HG02970 (cell line): ENCODE results near the gene ETNK2.
"Not testable (repeated sequence)": the region's sequence is repeated elsewhere in the genome, so short reads cannot be mapped to it uniquely, and the experiment has no call there.

Experiments
- ATAC-seq: cut with Tn5 transposase; IDR thresholded peaks from one replicate; pipeline ENCODE4 v1.9.1; 2021; ENCODE audit warnings: mild to moderate bottlenecking, moderate library complexity, moderate number of reproducible peaks; ENCODE audit not compliant: unreplicated experiment, low FRiP score

The ETNK2 gene

DNA sequence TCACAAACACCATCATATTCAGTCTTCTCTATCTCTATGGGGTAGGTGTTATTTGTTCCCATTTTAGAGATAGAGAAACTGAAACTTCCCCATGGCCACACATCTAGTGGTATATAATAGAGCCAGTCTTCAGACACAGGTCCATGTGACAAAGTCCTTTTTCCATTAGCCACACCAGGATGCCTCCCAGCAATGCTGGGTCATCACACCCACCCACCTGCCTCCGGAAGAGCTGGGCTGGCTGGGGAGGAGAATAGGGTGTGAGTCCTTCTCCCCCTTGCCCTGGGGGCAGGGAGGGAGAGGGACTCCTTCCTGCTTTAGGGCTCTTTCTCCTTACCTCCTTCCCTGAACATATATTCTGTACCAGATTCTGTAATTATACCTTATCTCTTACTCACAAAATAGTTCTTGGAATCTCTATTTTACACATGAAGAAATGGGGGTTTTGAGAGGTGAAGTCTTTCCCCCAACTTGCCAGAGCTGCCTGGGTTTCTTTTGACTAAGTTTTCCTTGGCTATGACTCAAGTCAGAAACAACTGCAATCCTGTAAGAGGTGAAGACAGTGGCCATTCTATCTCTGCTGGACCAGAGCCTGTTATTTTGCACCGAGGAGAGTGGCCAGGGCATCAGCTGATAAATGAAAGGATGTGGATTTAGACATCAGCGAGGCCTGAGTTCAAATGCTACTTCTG is 49.0 kb downstream of the ETNK2 start:
- ATAC-seq: no peak

DNA sequence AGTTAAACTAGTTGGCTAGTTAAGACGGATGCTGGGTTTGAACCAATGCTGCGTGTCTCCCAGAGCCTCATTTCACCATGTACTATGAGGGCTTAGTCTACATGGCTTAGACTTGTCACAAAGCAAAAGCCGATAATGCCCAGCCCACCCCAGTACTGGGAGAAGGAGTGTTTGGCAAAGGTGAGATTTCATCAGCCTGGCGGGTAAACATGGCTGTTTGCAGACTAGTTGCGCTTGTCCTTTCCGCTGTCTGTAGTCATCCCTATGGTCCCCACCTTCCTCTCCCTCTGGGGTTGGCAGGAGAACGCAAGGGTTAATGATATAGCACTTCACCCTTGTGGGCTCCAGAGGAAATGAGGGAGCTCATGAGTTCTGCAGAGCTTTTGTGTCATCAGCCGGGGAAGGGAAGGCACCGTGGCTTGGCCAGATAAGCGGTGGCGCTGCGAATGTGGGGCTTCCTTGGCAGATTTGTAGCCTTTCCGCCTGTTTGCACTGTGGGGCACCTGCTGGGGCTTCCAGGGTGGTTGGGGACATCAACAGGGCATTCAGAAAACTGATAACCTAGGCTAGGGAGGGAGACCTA is 49.7 kb downstream of the ETNK2 start:
- ATAC-seq: no peak

DNA sequence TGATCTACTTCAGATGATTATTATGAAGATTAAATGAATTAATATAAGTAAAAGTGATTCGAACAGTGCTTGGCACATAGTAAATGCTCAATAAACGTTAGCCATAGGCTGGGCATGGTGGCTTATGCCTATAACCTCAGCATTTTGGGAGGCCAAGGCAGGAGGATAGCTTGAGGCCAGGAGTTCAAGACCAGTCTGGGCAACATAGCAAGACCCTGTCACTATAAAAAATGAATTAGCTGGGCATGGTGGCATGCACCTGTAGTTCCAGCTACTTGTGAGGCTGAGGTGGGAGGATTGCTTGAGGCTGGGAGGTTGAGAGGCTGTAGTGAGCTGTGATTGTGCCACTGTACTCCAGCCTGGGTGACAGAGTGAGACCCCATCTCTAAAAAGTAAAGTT is 52.1 kb downstream of the ETNK2 start:
- not testable (repeated sequence) for ATAC-seq

DNA sequence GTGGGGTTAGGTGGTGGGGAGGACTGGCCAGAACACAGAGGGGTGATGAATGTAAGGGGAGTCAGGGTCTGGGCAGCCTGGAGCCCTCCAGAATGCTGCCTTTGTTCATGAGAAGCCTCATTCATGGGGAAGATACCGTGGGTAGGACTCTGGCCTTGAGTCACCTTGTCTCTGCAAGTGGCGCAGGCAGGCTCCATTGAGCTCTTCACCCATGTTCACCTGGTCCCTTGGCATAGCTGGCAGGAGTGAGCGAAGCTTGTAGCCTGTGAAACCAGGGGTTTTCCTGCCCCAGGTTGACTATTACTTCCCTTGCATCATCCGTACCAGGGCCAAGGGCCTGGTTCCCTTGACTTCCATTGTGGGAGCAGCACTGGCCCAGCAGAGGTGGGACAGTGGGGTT is 53.2 kb downstream of the ETNK2 start:
- ATAC-seq: no peak

DNA sequence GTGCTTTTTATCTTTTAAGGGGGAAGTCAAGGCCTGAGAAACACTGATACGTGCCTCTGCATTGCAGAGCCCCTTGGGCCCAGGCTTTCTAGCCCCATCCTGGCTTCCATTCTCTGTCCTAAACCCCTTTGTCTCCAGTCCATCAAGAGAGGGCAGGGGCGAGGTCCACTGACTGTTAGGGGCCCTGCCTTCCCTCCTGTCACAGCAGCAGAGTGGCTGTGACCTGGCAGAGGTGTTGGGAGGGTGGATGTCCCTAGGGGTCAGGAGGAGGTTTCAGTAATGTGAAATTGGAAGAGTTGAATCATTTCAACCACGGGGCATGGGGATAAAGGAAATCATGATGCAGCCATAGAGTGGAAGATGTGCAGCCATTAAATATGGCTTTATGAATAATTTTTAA is 54.9 kb downstream of the ETNK2 start:
- no peak for ATAC-seq

DNA sequence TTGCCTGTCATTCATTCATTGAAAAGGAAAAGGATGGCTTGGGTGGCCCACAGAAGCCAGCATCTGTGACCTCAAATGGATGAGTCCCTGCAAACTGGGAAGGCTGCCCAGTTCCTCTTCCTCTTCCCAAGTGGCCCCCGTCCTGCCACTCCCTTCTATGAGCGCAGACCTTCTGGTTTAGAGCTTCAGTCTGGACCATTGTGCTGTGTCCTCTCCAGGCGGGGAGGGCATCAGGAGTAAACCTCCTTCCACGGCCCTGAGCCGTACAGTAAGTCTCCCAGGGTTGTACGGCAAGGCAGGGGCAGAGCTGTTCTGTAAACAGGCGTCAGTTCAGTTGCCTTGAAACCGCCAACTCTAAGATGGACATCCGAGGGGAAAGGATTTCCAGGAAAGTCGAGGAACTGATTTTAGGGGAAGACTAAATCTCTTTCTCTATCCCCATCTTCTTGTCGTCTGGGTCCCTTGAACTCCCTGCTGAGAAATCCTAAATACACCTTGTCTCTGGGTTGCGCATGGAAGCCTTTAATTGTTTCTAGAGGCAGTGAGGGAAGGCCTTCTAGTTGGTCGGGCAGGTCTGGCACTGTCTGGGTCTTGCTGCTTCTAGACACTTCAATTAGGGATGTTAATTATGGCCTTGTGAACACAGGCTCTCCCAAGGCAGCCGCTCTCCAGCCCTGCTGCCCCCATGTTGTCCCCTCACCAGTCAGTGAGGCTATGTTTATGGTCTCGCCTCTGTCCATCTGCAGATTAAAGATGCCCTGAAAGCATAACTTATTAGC is 56.8 kb downstream of the ETNK2 start:
- ATAC-seq: no peak

DNA sequence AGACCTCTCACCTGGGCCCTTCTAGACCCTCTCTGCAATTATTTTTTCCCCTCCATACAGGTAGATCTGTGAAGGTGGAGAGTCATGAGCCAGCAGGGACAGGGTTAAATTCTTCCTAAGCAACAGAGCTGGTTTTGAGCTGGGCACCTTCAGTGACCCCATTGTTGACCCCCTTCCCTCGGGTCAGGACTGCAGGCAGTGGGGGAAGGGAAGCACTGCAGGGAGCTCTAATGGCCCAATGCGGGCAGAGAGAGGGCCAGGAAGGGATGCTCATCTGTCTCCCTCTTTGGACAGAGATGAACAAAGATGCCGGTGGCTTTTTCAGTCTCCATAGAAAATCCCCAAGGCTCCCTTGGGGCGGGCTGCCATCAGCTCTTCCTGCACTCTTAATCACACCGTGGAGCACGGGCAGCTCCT is 57.5 kb downstream of the ETNK2 start:
- no peak for ATAC-seq

DNA sequence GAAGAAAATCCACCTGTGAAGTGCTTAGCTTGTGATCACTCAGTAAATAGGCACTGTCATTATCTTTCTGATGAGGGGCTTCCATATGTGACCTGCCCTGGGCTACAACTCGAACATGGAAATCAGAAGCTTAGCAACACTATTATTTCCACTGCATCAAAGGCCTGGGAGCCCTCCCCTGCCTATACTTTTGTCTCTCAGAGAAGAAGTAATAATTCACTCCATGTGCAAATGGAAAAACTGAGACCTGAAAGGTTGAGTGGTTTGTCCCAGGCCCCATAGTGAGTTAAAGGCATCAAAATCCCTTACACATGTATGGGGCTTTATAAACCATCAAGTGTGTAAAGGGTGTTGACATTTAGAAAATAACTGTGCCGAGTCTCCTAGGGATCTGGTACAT is 58.1 kb downstream of the ETNK2 start:
- no peak for ATAC-seq

DNA sequence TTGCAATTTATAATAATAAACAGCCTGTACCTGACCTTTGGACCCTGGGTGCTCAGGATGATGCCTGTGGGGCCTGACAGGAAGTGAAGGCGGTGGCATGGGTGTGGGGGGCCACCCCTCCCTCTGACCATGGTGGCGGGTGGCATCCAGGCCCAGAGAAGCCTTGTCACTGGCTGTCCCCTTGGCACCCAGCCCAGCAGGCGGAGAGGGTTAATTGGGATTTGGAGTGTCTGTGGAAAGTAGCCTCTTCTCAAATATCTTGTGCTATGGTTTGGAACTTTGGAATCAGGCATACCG is 58.5 kb downstream of the ETNK2 start:
- no peak for ATAC-seq

DNA sequence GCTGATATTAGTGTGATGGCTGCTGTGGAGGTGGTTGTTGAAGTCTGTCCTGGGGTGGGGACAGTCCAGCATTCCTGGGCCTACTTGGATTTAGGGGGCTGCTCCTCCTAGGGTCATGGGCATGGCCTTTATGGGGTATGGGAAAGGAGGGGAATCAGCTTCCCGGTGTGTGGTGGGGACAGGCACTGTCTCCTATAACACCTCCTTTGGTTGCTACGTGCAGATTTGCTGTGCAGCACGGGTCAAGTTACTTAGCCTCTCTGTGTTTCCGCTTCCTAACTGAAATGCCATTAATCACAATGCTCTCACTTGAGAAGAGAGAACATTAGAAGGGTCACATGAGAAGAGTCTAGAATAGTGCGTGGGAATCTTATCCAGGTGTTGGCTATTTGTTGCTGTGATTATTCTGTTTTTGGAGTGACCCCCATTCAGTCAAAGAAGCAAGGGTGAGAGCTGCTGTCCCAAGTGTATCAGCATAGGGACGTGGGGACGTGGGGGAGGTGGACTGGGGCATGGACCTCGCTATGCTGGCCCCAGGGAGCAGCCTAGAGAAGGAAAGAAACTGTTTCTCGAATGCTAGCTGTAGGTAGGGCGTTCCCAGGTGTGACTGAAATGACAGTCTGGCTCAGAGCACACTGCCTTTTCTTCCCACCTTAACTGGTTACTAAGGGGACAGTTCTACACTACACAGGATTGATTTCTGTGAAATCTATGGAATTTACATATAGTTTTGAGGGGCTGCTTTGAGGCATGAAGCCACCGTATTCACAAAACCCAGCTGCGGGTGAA is 59.0 kb downstream of the ETNK2 start:
- no peak for ATAC-seq

DNA sequence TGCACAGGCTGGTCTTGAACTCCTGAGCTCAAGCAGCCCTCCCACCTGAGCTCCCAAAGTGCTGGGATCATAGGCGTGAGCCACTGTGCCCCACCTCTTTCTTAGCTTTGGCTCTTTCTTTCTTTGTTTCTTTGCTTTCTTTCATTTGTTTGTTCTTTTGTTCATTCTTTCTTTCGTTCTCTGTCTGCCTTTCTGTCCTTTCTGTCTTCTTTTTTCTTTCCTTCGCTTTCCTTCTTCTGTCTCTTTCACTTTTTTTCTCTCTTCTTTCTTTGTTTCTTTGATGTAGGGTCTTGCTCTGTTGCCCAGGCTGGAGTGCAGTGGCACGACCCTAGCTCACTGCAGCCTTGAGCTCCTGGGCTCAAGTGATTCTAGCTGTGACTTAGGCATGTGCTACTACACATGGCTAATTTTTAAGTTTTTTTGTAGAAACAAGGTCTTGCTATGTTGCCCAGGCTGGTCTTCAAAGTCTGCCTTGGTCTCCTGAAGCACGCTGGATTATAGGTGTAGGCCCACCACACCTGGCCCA is 60.0 kb downstream of the ETNK2 start:
- no peak for ATAC-seq

DNA sequence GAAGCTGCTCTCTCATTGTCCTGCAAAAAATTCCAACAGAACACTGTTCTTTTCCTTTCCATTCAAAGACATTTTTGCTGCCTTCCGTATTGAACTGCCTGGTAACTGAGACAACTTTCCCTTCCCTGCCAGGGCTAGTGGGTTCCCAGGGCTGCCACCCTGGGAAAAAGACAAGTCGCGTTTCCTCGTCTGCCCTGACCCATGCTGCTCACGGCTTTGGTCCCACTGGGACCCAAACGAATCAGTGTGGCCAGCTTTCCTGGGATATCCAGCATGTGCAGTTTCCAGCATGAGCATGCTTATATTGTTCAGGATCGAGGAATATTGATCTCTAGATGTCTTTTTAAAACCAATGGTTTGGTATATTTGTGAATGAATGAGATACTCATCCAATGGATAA is 60.8 kb downstream of the ETNK2 start:
- no peak for ATAC-seq

DNA sequence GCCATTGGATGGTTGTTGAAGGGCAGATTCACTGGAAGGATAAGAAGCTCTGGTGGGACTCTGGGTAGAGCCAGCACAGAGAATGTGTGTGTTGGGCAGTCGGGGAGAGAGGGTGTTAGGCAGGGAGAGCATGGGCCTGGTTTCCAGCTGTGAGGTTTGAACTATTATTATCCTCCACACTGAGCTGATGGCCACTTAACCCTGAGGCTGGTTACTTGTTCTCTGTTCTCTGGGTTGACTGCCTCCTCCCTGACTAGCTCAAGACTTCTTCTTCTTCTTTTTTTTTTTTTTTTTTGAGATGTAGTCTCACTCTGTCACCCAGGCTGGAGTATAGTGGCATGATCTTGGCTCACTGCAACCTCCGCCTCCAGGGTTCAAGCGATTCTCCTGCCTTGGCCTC is 61.7 kb downstream of the ETNK2 start:
- ATAC-seq: not testable (repeated sequence)

DNA sequence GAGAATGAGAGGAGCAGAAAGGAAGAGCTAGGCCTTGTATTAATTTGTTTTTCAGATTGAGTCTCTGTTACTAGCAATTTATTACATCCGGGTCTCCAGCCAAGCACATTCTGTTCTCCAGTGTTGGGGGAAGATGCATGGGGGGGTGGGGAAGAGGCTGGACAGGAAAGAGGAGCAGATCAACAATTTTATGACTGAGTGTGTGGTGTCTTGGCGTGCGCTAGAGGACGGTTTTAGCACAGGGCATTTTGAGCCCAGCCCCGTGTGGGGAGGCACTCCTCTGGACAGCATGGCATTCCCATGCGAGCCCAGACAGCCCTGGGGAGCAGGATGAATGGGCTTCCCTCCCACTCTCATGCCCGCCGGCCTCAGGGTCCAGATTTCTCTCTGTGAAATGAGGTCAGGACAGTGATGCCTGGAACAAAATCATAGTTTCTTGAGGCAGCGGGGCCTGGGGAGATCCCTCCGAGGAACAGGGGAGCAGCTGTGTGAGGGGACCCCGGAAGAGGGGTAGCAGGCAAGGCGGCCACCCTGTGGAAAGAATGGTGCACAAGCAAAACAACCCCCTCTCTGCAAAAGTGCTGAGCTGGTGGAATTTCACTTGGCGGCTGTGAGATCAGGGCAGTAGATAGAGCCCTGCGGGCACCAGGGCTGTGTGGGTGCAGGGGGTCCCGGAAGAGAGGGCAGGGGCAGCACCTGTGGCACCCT is 62.6 kb downstream of the ETNK2 start:
- ATAC-seq: no peak

DNA sequence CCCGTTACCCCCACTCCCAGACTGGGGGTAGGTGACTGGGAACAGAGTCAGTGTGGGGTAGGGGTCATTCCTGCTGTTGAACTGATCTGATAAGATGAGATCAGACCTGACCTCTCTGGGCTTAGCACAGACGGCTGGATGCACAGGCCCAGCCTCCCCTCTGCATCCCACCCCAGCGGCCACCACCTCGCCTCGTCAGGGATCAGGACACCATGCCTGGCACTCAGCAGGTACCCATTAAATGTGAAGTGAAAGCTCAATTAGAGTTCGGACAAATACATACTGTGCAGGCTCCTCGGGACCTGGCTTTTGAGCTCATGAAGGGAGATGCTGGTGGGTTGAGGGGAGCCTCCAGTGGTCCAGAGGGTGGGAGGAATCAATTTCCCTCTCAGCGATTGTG is 63.2 kb downstream of the ETNK2 start:
- ATAC-seq: no peak

DNA sequence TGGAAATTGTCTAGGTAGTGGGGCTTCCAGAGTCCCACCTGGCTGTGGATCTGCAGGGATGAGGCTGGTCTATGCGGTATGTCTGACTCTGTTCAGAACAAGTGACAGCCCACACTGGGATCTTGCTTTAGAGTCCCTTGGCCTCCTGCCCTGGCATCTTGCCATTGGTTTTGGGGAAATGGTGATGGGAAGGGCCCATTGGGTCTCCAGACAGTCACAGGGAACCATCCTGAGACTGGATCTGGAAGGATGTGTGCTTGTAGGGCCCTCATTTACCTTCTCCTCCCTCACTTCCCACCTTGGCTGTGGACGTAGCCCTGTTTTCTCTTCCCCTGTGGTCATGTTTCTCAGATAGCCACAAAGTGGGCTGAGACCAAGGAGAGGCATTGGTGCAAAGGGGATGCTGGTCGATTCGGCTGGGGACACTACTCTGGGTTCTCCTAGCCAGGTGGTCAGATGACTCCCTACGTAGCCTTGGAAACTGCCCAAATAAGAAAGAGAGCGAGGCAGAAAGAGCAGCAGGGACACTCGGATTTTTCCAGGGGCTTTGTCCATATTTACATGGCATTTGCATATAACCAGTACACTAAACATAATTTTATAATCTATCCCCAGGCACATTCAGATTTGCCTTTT is 63.8 kb downstream of the ETNK2 start:
- ATAC-seq: no peak

DNA sequence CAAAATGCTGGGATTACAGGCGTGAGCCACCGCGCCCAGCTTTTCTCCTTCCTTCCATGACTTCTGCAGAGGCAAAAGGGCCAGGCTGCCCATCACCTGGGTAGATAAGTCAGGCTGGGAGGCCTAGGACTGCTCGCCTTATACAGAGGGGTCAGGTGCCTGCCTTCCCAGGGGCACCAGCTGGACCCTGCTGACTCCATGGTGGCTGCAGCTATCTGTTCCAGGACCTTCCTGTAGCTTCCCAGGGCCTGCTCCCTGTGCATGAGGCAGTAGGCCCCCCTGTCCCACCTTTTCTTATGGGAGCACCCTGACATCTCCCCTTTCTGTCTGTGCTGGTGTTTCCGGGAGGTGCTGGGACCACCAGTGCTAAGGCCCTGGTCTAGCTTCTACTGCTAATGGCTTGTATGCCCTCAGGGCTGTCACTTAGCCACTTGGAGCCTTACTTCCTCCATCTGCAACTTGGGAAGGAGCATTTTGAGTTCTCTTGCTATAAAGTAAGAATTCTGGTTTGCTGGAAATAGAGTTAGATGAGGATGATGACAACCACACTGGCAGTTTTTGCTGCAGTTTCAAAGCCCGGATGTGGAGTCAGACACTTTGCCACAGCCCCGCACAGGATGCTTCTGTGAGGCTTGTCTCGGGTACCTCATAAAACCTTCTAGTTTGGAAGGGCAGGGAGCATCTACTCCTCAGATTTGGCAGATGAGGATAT is 64.5 kb downstream of the ETNK2 start:
- ATAC-seq: no peak

DNA sequence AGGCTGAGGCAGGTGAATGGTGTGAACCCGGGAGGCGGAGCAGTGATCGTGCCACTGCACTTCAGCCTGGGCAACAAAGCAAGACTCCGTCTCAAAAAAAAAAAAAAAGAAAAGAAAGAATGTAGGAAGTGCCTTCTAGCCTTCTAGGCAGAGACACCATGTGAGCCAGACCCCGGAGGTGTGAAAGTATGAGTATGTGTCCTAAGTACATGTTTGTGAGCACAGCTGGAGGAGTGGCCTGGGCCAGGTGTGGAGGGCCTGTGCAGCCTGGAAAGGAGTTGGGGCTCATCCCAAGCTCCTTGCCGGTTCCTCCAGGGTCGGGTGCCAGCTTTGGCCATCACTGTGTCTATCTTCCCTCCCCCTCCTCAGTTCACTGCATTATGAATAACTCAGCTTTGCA is 66.0 kb downstream of the ETNK2 start:
- ATAC-seq: no peak

DNA sequence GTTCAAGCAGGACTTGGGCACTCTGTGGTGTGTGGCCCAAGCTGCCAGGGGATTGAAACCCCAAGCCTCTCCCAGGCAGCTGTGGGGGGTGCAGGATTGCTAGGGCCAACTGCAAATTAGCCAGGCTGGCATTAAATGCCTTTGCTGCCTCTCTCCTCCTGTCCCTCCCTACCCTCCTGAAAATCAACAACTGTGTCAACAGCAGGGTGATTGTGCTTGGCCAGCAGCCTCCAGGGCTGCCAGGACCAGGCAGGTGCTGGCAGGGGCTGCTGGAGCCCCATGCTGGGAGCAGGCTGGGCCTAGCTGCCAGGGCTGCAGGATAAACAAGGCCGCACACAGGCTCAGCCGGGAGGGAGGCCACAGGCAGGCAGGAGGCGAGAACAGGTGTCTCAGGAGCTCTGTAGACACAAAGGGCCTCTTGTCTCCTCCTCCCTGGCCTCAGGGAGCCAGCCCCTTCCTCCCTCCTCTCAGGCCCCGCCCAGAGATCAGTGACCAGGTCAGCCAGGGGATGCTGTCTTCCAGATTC is 67.5 kb downstream of the ETNK2 start:
- ATAC-seq: no peak
